ENCODE data around the gene TAGLN2.
A peak's percentile ranks its signal among the peaks of the same experiment; 100 is the strongest.

TAGLN2 gene

GRCh38 chr1:159891275-159892157 is 33.8 kb downstream of the TAGLN2 start:
- TF ChIP-seq CTCF (IDR thresholded peaks at IDR 0.05; ENCODE audit: insufficient read depth, low read depth, low read length, missing control alignments) = peak; percentile 96
- no peak overlapping the region for H3K4me3 ChIP-seq (ENCODE audit: low read depth, low read length)
- peak; percentile 89 for DNase-seq (ENCODE audit: low read depth)

- DNase-seq (ENCODE audit: low read depth) = no peak
- H3K4me3 ChIP-seq (ENCODE audit: low read depth, low read length) = no peak overlapping the region
- no peak for TF ChIP-seq CTCF (IDR thresholded peaks at IDR 0.05; ENCODE audit: insufficient read depth, low read depth, low read length, missing control alignments)
Measured at GRCh38 chr1:159890390-159890789, 34.9 kb downstream of the TAGLN2 start.

GRCh38 chr1:159889821-159890252 is 35.5 kb downstream of the TAGLN2 start:
- DNase-seq (ENCODE audit: low read depth) = peak; percentile 82
- TF ChIP-seq CTCF (IDR thresholded peaks at IDR 0.05; ENCODE audit: insufficient read depth, low read depth, low read length, missing control alignments) = no peak
- no peak overlapping the region for H3K4me3 ChIP-seq (ENCODE audit: low read depth, low read length)

- TF ChIP-seq CTCF (IDR thresholded peaks at IDR 0.05; ENCODE audit: insufficient read depth, low read depth, low read length, missing control alignments) = no peak
- H3K4me3 ChIP-seq (ENCODE audit: low read depth, low read length) = no peak overlapping the region
- DNase-seq (ENCODE audit: low read depth) = peak; percentile 58
Measured at GRCh38 chr1:159889202-159889601, 36.1 kb downstream of the TAGLN2 start.

- H3K4me3 ChIP-seq (ENCODE audit: low read depth, low read length) = no peak overlapping the region
- no peak for DNase-seq (ENCODE audit: low read depth)
- TF ChIP-seq CTCF (IDR thresholded peaks at IDR 0.05; ENCODE audit: insufficient read depth, low read depth, low read length, missing control alignments) = no peak
Measured at GRCh38 chr1:159884296-159884695, 41.0 kb downstream of the TAGLN2 start.

- H3K4me3 ChIP-seq (ENCODE audit: low read depth, low read length) = no peak overlapping the region
- TF ChIP-seq CTCF (IDR thresholded peaks at IDR 0.05; ENCODE audit: insufficient read depth, low read depth, low read length, missing control alignments) = no peak
- no peak for DNase-seq (ENCODE audit: low read depth)
Measured at GRCh38 chr1:159883134-159883533, 42.2 kb downstream of the TAGLN2 start.

- H3K4me3 ChIP-seq (ENCODE audit: low read depth, low read length) = no peak overlapping the region
- no peak for TF ChIP-seq CTCF (IDR thresholded peaks at IDR 0.05; ENCODE audit: insufficient read depth, low read depth, low read length, missing control alignments)
- DNase-seq (ENCODE audit: low read depth) = no peak
Measured at GRCh38 chr1:159882527-159882862, 42.8 kb downstream of the TAGLN2 start.

Data from GM12865 (cell line).